Measurements from ENCODE around the gene PNPLA8. TPM values are rescaled to one million over a fixed set of nuclear protein-coding genes. Genes with fewer than 3 reads are reported as not detected.

PNPLA8 gene
- total RNA-seq, 2 donors from 2014 or later: 15.0 to 16.8 TPM

DNA sequence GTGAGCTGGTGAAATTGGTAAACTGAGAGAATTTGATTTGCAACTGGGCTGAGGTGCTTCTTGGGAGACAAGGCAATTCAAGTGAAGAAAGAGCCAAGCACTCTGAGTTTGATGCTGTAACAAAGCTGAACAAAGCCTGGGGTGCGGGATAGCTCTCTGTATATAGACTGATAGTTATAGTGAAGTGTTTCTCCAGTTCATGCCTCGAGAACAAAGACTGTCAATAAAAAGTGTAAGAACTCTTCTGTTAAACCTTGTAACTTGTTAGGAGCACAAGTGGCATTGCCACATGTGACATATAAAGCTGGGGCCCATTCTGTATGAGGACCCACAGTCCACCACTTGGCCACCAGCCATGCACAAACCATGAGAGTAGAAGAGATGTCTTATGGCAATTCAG is 11.3 kb upstream of the PNPLA8 start:
- no peaks in the 10 kb centered on the region for H3K36me3 ChIP-seq (replicated peaks in 1 of 2; ENCODE audit: insufficient read depth in 1 of 2, low read depth in 2 of 2)
- intact Hi-C loops (cut with DNase I): no loop called here
- no peak for TF ChIP-seq CTCF (IDR thresholded peaks at IDR 0.05)
- no peak for TF ChIP-seq POLR2A (IDR thresholded peaks at IDR 0.05)
- no peak overlapping the region for H3K4me3 ChIP-seq
- H3K27ac ChIP-seq: no peak overlapping the region
- H3K4me1 ChIP-seq: no peaks in the 10 kb centered on the region
- no peaks in the 10 kb centered on the region for H3K9me3 ChIP-seq
- ATAC-seq (no peak), DNase-seq (no peak)
- WGBS, 2 donors: 79 to 80% methylated on average over 2 of the region's 2 CpGs
- no peaks in the 10 kb centered on the region for H3K27me3 ChIP-seq

- DNase-seq: no peak
- H3K4me1 ChIP-seq: no peaks in the 10 kb centered on the region
- H3K36me3 ChIP-seq (replicated peaks in 1 of 2; ENCODE audit: insufficient read depth in 1 of 2, low read depth in 2 of 2): no peaks in the 10 kb centered on the region
- 62 to 71% methylated on average over 1 of the region's 1 CpG for WGBS, 2 donors
- intact Hi-C loops (cut with DNase I): no loop called here
- H3K27ac ChIP-seq: no peak overlapping the region
- H3K27me3 ChIP-seq: no peaks in the 10 kb centered on the region
- H3K9me3 ChIP-seq: no peaks in the 10 kb centered on the region
- no peak for ATAC-seq
- TF ChIP-seq POLR2A (IDR thresholded peaks at IDR 0.05) (no peak), CTCF (IDR thresholded peaks at IDR 0.05) (no peak)
- H3K4me3 ChIP-seq: no peak overlapping the region
Measured at GRCh38 chr7:108535744-108536143, 9.8 kb upstream of the PNPLA8 start.

- Histone ChIP-seq H3K36me3 (replicated peaks in 1 of 2; ENCODE audit: insufficient read depth in 1 of 2, low read depth in 2 of 2) (no peaks in the 10 kb centered on the region), H3K9me3 (no peaks in the 10 kb centered on the region), H3K4me1 (no peaks in the 10 kb centered on the region), H3K4me3 (no peak overlapping the region), H3K27ac (no peak overlapping the region), H3K27me3 (no peaks in the 10 kb centered on the region)
- DNase-seq: no peak
- intact Hi-C loops (cut with DNase I): no loop called here
- ATAC-seq: no peak
- 63 to 86% methylated on average over 5 of the region's 5 CpGs for WGBS, 2 donors
- no peak for TF ChIP-seq CTCF (IDR thresholded peaks at IDR 0.05)
- TF ChIP-seq POLR2A (IDR thresholded peaks at IDR 0.05): no peak
Measured at GRCh38 chr7:108535257-108535656, 9.3 kb upstream of the PNPLA8 start.

DNA sequence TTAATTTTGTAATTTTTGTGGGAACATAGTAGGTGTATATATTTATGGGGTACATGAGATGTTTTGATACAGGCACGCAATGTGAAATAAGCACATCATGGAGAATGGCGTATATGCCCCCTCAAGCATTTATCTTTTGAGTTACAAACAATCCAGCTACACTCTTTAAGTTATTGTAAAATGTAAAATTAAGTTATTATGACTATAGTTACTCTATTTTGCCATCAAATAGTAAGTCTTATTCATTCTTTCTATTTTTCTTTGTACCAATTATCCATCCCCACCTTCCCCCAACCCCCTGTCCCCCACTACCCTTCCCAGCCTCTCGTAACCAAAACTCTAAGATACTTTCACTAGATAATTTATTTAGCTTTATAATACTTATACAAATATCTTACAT is 7.8 kb upstream of the PNPLA8 start:
- TF ChIP-seq CTCF (IDR thresholded peaks at IDR 0.05): no peak
- no peak for TF ChIP-seq POLR2A (IDR thresholded peaks at IDR 0.05)
- no peak overlapping the region for H3K27ac ChIP-seq
- ATAC-seq: no peak
- H3K36me3 ChIP-seq (replicated peaks in 1 of 2; ENCODE audit: insufficient read depth in 1 of 2, low read depth in 2 of 2): no peaks in the 10 kb centered on the region
- no peaks in the 10 kb centered on the region for H3K9me3 ChIP-seq
- WGBS, 2 donors: 97 to 98% methylated on average over 3 of the region's 3 CpGs
- no peaks in the 10 kb centered on the region for H3K27me3 ChIP-seq
- no peaks in the 10 kb centered on the region for H3K4me1 ChIP-seq
- intact Hi-C loops (cut with DNase I): no loop called here
- DNase-seq: no peak
- no peak overlapping the region for H3K4me3 ChIP-seq

DNA sequence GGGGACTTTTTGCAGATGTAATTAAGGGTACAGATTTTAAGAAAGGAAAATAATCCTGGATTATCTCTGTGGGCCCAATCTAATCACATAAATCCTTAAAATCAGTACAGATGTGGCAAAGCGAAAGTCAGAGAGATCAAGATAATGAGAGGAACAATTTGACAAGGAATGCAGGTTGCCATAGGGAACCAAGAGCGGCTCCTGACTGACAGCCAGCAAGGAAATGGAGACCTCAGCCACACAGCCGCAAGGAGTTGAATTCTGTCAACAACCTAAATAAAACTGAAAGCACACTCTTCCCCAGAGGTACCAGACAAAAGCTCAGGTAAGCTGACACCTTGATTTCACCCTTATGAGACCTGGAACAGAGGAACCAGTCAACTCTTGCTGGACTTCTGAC is 3.4 kb upstream of the PNPLA8 start:
- no peak overlapping the region for H3K4me3 ChIP-seq
- TF ChIP-seq POLR2A (IDR thresholded peaks at IDR 0.05): no peak
- no peak for TF ChIP-seq CTCF (IDR thresholded peaks at IDR 0.05)
- H3K9me3 ChIP-seq: no peaks in the 10 kb centered on the region
- DNase-seq (peak in 1 of 4 donors; percentile 12), ATAC-seq (no peak)
- intact Hi-C loops (cut with DNase I): no loop called here
- 65 to 69% methylated on average over 3 of the region's 3 CpGs for WGBS, 2 donors
- H3K4me1 ChIP-seq: peaks cover 14% of the 10 kb centered on the region
- no peaks in the 10 kb centered on the region for H3K27me3 ChIP-seq
- H3K27ac ChIP-seq: no peak overlapping the region
- H3K36me3 ChIP-seq (replicated peaks in 1 of 2; ENCODE audit: insufficient read depth in 1 of 2, low read depth in 2 of 2): no peaks in the 10 kb centered on the region

Data from body of pancreas (tissue), 4 donors.